Skeletal muscle satellite cell (primary cell): ENCODE results near the gene TSPYL4.

ENCODE experiments used
- H3K27me3 ChIP-seq: 2 replicates; pipeline ENCODE4 v1.7.0; 2013; ENCODE audit warnings: low read length; ENCODE audit not compliant: control insufficient read depth, insufficient read depth
- H3K36me3 ChIP-seq: 2 replicates; pipeline ENCODE4 v1.7.0; 2013; ENCODE audit warnings: mild to moderate bottlenecking, control low read depth, low read length; ENCODE audit not compliant: insufficient read depth
- H3K4me1 ChIP-seq: 2 replicates; pipeline ENCODE4 v1.7.0; 2013; ENCODE audit warnings: low read length; ENCODE audit not compliant: control insufficient read depth, insufficient read depth
- H3K4me2 ChIP-seq: 2 replicates; pipeline ENCODE4 v1.7.0; 2013; ENCODE audit warnings: mild to moderate bottlenecking, low read length
- H3K4me3 ChIP-seq: 2 replicates; pipeline ENCODE4 v1.7.0; 2013; ENCODE audit warnings: low read length
- H3K9ac ChIP-seq: 2 replicates; pipeline ENCODE4 v1.7.0; 2013; ENCODE audit warnings: mild to moderate bottlenecking, low read depth, low read length, moderate library complexity
- H3K9me3 ChIP-seq: replicated peaks from 2 replicates; pipeline ENCODE4 v1.7.0; 2013; ENCODE audit warnings: mild to moderate bottlenecking, control low read depth, low read length

The TSPYL4 gene

DNA sequence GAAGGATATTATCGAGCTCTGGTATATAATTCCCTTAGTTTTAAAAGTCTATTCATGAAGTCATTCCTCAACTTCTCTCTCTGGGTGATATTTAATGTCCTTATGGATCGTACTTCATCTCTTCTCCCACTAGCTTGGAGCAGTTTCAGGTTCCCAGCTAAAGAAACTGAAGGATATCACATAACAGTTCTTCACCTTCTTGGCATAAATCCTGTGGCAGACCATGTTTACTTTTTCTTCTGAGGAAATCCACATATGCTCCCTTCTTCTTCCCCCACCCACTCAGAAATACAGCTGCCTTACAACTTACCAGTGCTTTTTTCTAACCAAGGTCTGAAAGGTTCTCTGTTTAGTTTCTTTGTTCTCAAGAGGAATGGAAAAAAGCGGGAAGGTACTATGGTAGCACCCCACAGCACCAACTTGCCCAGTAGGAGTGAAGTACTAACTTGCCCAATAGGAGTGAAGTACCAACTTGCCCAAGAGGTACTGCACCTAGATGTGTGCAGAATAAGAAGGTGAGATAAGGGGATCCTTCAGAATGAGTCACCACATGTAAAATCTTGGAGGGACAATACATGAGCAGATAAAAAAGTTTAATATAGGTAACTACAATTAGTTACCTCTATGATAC, 53.1 kb downstream of the TSPYL4 start:
- H3K4me2 ChIP-seq = no peak overlapping the region
- H3K27me3 ChIP-seq = no peaks in the 10 kb centered on the region
- H3K36me3 ChIP-seq = no peaks in the 10 kb centered on the region
- no peaks in the 10 kb centered on the region for H3K4me1 ChIP-seq
- no peak overlapping the region for H3K4me3 ChIP-seq
- no peaks in the 10 kb centered on the region for H3K9me3 ChIP-seq
- H3K9ac ChIP-seq = no peak overlapping the region
